Testis (tissue), 3 donors: ENCODE data around the gene CDCP1. TPM values are rescaled to one million over a fixed set of nuclear protein-coding genes. Genes with fewer than 3 reads are reported as not detected.

Experiments
- DNase-seq: peaks from one replicate; pipeline ENCODE4 v3.0.0-alpha.2; 2019
- H3K27ac ChIP-seq, 2 donors: fragments of 200-600 bp; sonication (generic); one replicate each; pipeline ENCODE4 v1.5.1; 2019
- H3K27me3 ChIP-seq: fragments of 200-600 bp; sonication (generic); one replicate; pipeline ENCODE4 v1.5.1; 2019
- H3K36me3 ChIP-seq: fragments of 200-600 bp; sonication (generic); one replicate; pipeline ENCODE4 v1.5.1; 2017; ENCODE audit warnings: low read depth; ENCODE audit errors: missing control alignments
- H3K4me1 ChIP-seq: fragments of 200-600 bp; sonication (generic); one replicate; pipeline ENCODE4 v1.5.1; 2019
- H3K4me3 ChIP-seq, 2 donors: fragments of 200-600 bp; sonication (generic); one replicate each; pipeline ENCODE4 v1.5.1; 2017 to 2019
- H3K9me3 ChIP-seq: fragments of 200-600 bp; sonication (generic); one replicate; pipeline ENCODE4 v1.5.1; 2017
- CTCF ChIP-seq, 3 experiments: fragments of 450-650 bp in 2 of 3; fragments of 200-600 bp in 1 of 3; sonication (generic) in 1 of 3; IDR thresholded peaks; one replicate each; pipeline ENCODE4 v1.5.1; 2016 to 2019; ENCODE audit warnings: antibody characterized with exemption in 3 of 3, mild to moderate bottlenecking in 2 of 3, moderate library complexity in 1 of 3
- POLR2A ChIP-seq: fragments of 450-650 bp; IDR thresholded peaks from one replicate; pipeline ENCODE4 v1.6.1; 2017; ENCODE audit warnings: antibody characterized with exemption, mild to moderate bottlenecking, moderate library complexity
- WGBS, 2 donors: methylation state at CpG; one replicate each; pipeline ENCODE4 v1.1.5; 2018; 5-methylcytosine and 5-hydroxymethylcytosine counted together
- intact Hi-C: fragments of 100-400 bp; cut with DNase I; formaldehyde crosslinking; loops from one replicate; pipeline ENCODE4 v1.15.1; 2023; ENCODE audit warnings: low total_unique reads
- polyA plus RNA-seq: library from polyadenylated mRNA; stranded (reverse); fragments of 350-450 nt; fragmentation: Illumina TruSeq; extraction: RNeasy Lipid Tissue Mini Kit (QIAGEN cat#74804); gene quantifications from one replicate; pipeline ENCODE4 v1.2.3, GENCODE V29; 2014; ENCODE audit warnings: low read depth, low replicate concordance; ENCODE audit not compliant: insufficient read depth
- total RNA-seq, 2 donors: library from RNA; depleted of rRNA; stranded (reverse); fragments of >200 nt; gene quantifications; one replicate each; pipeline ENCODE4 v1.2.3, GENCODE V29; 2016

CDCP1 gene
- total and polyA plus RNA-seq, 3 donors from 2014 or later: 1.1 to 2.7 (median 2.5) TPM

- Histone ChIP-seq H3K4me1 (peaks cover 13% of the 10 kb centered on the region), H3K27me3 (no peaks in the 10 kb centered on the region), H3K36me3 (no peaks in the 10 kb centered on the region), H3K9me3 (no peaks in the 10 kb centered on the region), H3K4me3 (no peak overlapping the region), H3K27ac (no peak overlapping the region)
- intact Hi-C loops: no loop called here
- TF ChIP-seq POLR2A (no peak), CTCF (IDR thresholded peaks at IDR 0.05) (no peak)
- 89 to 91% methylated on average over 10 of the region's 10 CpGs for WGBS, 2 donors
- no peak for DNase-seq
These were observed 19.5 kb upstream of the CDCP1 start for GRCh38 chr3:45165497-45166283.

GRCh38 chr3:45164056-45164455, 17.9 kb upstream of the CDCP1 start:
- Histone ChIP-seq H3K27ac (no peak overlapping the region), H3K27me3 (no peaks in the 10 kb centered on the region), H3K4me3 (no peak overlapping the region), H3K4me1 (peaks cover 7% of the 10 kb centered on the region), H3K9me3 (no peaks in the 10 kb centered on the region), H3K36me3 (no peaks in the 10 kb centered on the region)
- 83 to 93% methylated on average over 1 to 4 of the region's 4 CpGs for WGBS, 2 donors
- no peak for DNase-seq
- no peak for TF ChIP-seq CTCF (IDR thresholded peaks at IDR 0.05)
- TF ChIP-seq POLR2A: no peak
- intact Hi-C loops: no loop called here

GRCh38 chr3:45163481-45163880, 17.3 kb upstream of the CDCP1 start:
- Histone ChIP-seq H3K27me3 (no peaks in the 10 kb centered on the region), H3K4me1 (peaks cover 7% of the 10 kb centered on the region), H3K4me3 (no peak overlapping the region), H3K9me3 (no peaks in the 10 kb centered on the region), H3K36me3 (no peaks in the 10 kb centered on the region), H3K27ac (no peak overlapping the region)
- intact Hi-C loops: no loop called here
- WGBS, 2 donors: 54 to 69% methylated on average over 6 of the region's 6 CpGs
- no peak for DNase-seq
- no peak for TF ChIP-seq POLR2A
- TF ChIP-seq CTCF (IDR thresholded peaks at IDR 0.05): no peak

- no peaks in the 10 kb centered on the region for H3K4me1 ChIP-seq
- H3K27me3 ChIP-seq: no peaks in the 10 kb centered on the region
- TF ChIP-seq CTCF (IDR thresholded peaks at IDR 0.05) (no peak), POLR2A (no peak)
- no peak for DNase-seq
- H3K27ac ChIP-seq: no peak overlapping the region
- 85 to 86% methylated on average over 6 of the region's 6 CpGs for WGBS, 2 donors
- intact Hi-C loops: no loop called here
- H3K36me3 ChIP-seq: no peaks in the 10 kb centered on the region
- H3K4me3 ChIP-seq: no peak overlapping the region
- H3K9me3 ChIP-seq: no peaks in the 10 kb centered on the region
These were observed 8.5 kb upstream of the CDCP1 start for GRCh38 chr3:45154641-45155147.
